Fibroblast of lung (primary cell): Measurements from ENCODE around the gene JAKMIP1. TPM values are rescaled to one million over a fixed set of nuclear protein-coding genes. Genes with fewer than 3 reads are reported as not detected.

Source experiments
- DNase-seq, 2 donors: peaks; one replicate each; pipeline versions ENCODE4 v3.0.0 to v3.0.0-alpha.2; 2010; ENCODE audit warnings: low read depth in 2 of 2
- H2AFZ ChIP-seq: 2 replicates; pipeline ENCODE4 v1.5.1; 2012; ENCODE audit warnings: low read length, control low read depth, inconsistent platforms
- H3K27ac ChIP-seq: 2 replicates; pipeline ENCODE4 v1.5.1; 2011; ENCODE audit warnings: low read length, control low read depth; ENCODE audit not compliant: insufficient read depth
- H3K27me3 ChIP-seq: 2 replicates; pipeline ENCODE4 v1.5.1; 2011; ENCODE audit warnings: mild to moderate bottlenecking, low read length; ENCODE audit not compliant: control insufficient read depth, insufficient read depth
- H3K36me3 ChIP-seq: 2 replicates; pipeline ENCODE4 v1.5.1; 2011; ENCODE audit warnings: low read length; ENCODE audit not compliant: control insufficient read depth, insufficient read depth
- H3K4me1 ChIP-seq: 2 replicates; pipeline ENCODE4 v1.5.1; 2011; ENCODE audit warnings: low read length; ENCODE audit not compliant: control insufficient read depth, insufficient read depth; ENCODE audit errors: extremely low read depth
- H3K4me2 ChIP-seq: 2 replicates; pipeline ENCODE4 v1.5.1; 2011; ENCODE audit warnings: low read length, control low read depth; ENCODE audit not compliant: insufficient read depth; ENCODE audit errors: extremely low read depth
- H3K4me3 ChIP-seq, 4 experiments: fragments of 200-600 bp in 1 of 4; sonication (generic) in 1 of 4; replicated peaks in 1 of 4; 2 replicates each; pipeline ENCODE4 v1.5.1; 2011 to 2016; ENCODE audit warnings: low read length in 4 of 4, low read depth in 3 of 4, mild to moderate bottlenecking in 3 of 4, control low read depth in 2 of 4, inconsistent platforms in 1 of 4, mixed read lengths in 1 of 4; ENCODE audit not compliant: insufficient read depth in 1 of 4; ENCODE audit errors: control extremely low read depth in 1 of 4
- H3K79me2 ChIP-seq: 2 replicates; pipeline ENCODE4 v1.5.1; 2012; ENCODE audit warnings: mild to moderate bottlenecking, low read length, inconsistent platforms; ENCODE audit not compliant: control insufficient read depth, insufficient read depth
- H3K9ac ChIP-seq: 2 replicates; pipeline ENCODE4 v1.5.1; 2011; ENCODE audit warnings: mild to moderate bottlenecking, low read length, control low read depth; ENCODE audit not compliant: insufficient read depth
- H3K9me3 ChIP-seq: 2 replicates; pipeline ENCODE4 v1.5.1; 2012; ENCODE audit warnings: low read depth, low read length; ENCODE audit not compliant: control insufficient read depth, insufficient read depth
- H4K20me1 ChIP-seq: 2 replicates; pipeline ENCODE4 v1.5.1; 2011; ENCODE audit warnings: low read length; ENCODE audit not compliant: control insufficient read depth, insufficient read depth; ENCODE audit errors: extremely low read depth
- CTCF ChIP-seq, 2 donors: IDR thresholded peaks in 1 of 2; conservative IDR thresholded peaks in 1 of 2; 1 replicate in 1 of 2; 2 replicates in 1 of 2; pipeline ENCODE4 v1.5.1; 2011 to 2012; ENCODE audit warnings: low read length in 2 of 2, control low read depth in 1 of 2, inconsistent platforms in 1 of 2, low read depth in 1 of 2, mild to moderate bottlenecking in 1 of 2
- EZH2 ChIP-seq: IDR thresholded peaks from 2 replicates; pipeline ENCODE4 v1.5.1; 2012; ENCODE audit warnings: low read length, control low read depth, mild to moderate bottlenecking; ENCODE audit errors: missing control alignments
- polyA plus RNA-seq, 2 donors: library from polyadenylated mRNA; depleted of rRNA in 1 of 2; stranded (reverse) in 1 of 2; unstranded in 1 of 2; fragments of >200 nt; gene quantifications; 2 replicates each; pipeline ENCODE4 v1.2.1, GENCODE V29; 2011 to 2012; ENCODE audit warnings: missing spikeins in 1 of 2
- total RNA-seq: library from RNA; depleted of rRNA; stranded (reverse); fragments of >200 nt; gene quantifications from 2 replicates; pipeline ENCODE4 v1.2.1, GENCODE V29; 2014

Gene JAKMIP1
- total and polyA plus RNA-seq, 2 donors (not counting 1 experiment from before 2014, with no cell fraction given) = not detected

GRCh38 chr4:6125103-6125651 is 75.2 kb downstream of the JAKMIP1 start:
- Histone ChIP-seq H2AFZ (no peak overlapping the region), H3K9me3 (peaks cover 5% of the 10 kb centered on the region), H3K79me2 (no peaks in the 10 kb centered on the region), H4K20me1 (no peaks in the 10 kb centered on the region), H3K4me3 (no peak overlapping the region), H3K27ac (no peak overlapping the region), H3K27me3 (no peaks in the 10 kb centered on the region), H3K9ac (no peak overlapping the region), H3K4me2 (no peak overlapping the region), H3K4me1 (no peaks in the 10 kb centered on the region), H3K36me3 (no peaks in the 10 kb centered on the region)
- TF ChIP-seq CTCF (conservative IDR thresholded peaks at IDR 0.05 in 1 of 2, IDR thresholded peaks at IDR 0.05 in 1 of 2; ENCODE audit: low read depth in 1 of 2, low read length in 2 of 2) = no peak
- TF ChIP-seq EZH2 = no peak
- DNase-seq = no peak

- Histone ChIP-seq H3K4me2 (no peak overlapping the region), H3K9ac (no peak overlapping the region), H3K79me2 (no peaks in the 10 kb centered on the region), H3K27ac (no peak overlapping the region), H3K36me3 (no peaks in the 10 kb centered on the region), H2AFZ (no peak overlapping the region), H3K4me1 (no peaks in the 10 kb centered on the region), H3K27me3 (no peaks in the 10 kb centered on the region), H4K20me1 (no peaks in the 10 kb centered on the region), H3K9me3 (peaks cover 5% of the 10 kb centered on the region), H3K4me3 (no peak overlapping the region)
- TF ChIP-seq CTCF (conservative IDR thresholded peaks at IDR 0.05 in 1 of 2, IDR thresholded peaks at IDR 0.05 in 1 of 2; ENCODE audit: low read depth in 1 of 2, low read length in 2 of 2) (no peak), EZH2 (no peak)
- no peak for DNase-seq
Observed at GRCh38 chr4:6124386-6125102, 75.8 kb downstream of the JAKMIP1 start.

- Histone ChIP-seq H3K4me3 (no peak overlapping the region), H2AFZ (no peak overlapping the region), H3K4me2 (no peak overlapping the region), H4K20me1 (no peaks in the 10 kb centered on the region), H3K79me2 (no peaks in the 10 kb centered on the region), H3K27me3 (no peaks in the 10 kb centered on the region), H3K9me3 (peaks cover 5% of the 10 kb centered on the region), H3K27ac (no peak overlapping the region), H3K9ac (no peak overlapping the region), H3K4me1 (no peaks in the 10 kb centered on the region), H3K36me3 (no peaks in the 10 kb centered on the region)
- no peak for DNase-seq
- TF ChIP-seq CTCF (conservative IDR thresholded peaks at IDR 0.05 in 1 of 2, IDR thresholded peaks at IDR 0.05 in 1 of 2; ENCODE audit: low read depth in 1 of 2, low read length in 2 of 2) = no peak
- no peak for TF ChIP-seq EZH2
Observed at GRCh38 chr4:6123976-6124375, 76.4 kb downstream of the JAKMIP1 start.
